Prostate gland (tissue), 2 donors: ENCODE results near the gene MAP3K7CL. TPM values are rescaled to one million over a fixed set of nuclear protein-coding genes. Genes with fewer than 3 reads are reported as not detected.

ENCODE experiments used
- DNase-seq: peaks from one replicate; pipeline ENCODE4 v3.0.0-alpha.2; 2019; ENCODE audit warnings: low spot score
- H3K27ac ChIP-seq, 2 donors: fragments of 200-600 bp; sonication (generic); 2 replicates each; pipeline ENCODE4 v1.5.1; 2017 to 2019
- H3K27me3 ChIP-seq: fragments of 200-600 bp; sonication (generic); replicated peaks from 2 replicates; pipeline ENCODE4 v1.5.1; 2019; ENCODE audit not compliant: insufficient read depth
- H3K36me3 ChIP-seq, 2 donors: fragments of 200-600 bp; sonication (generic); 1 replicate in 1 of 2; 2 replicates in 1 of 2; pipeline versions ENCODE4 v1.5.1 to v1.8.1; 2017 to 2019
- H3K4me1 ChIP-seq: fragments of 200-600 bp; sonication (generic); replicated peaks from 2 replicates; pipeline ENCODE4 v1.5.1; 2019
- H3K4me3 ChIP-seq, 2 donors: fragments of 200-600 bp; sonication (generic); 2 replicates each; pipeline ENCODE4 v1.5.1; 2017 to 2019
- H3K9me3 ChIP-seq: fragments of 200-600 bp; sonication (generic); 2 replicates; pipeline ENCODE4 v1.5.1; 2017
- CTCF ChIP-seq, 4 experiments: fragments of 200-600 bp in 2 of 4; fragments of 450-650 bp in 2 of 4; sonication (generic) in 2 of 4; IDR thresholded peaks; 1 replicate in 3 of 4; 2 replicates in 1 of 4; pipeline ENCODE4 v1.5.1; 2016 to 2019; ENCODE audit warnings: antibody characterized with exemption in 4 of 4, mild to moderate bottlenecking in 2 of 4, moderate library complexity in 2 of 4
- POLR2A ChIP-seq: fragments of 450-650 bp; IDR thresholded peaks from one replicate; pipeline ENCODE4 v1.6.1; 2016; ENCODE audit warnings: antibody characterized with exemption, mild to moderate bottlenecking
- POLR2AphosphoS5 ChIP-seq: sonication (generic); formaldehyde crosslinking; IDR thresholded peaks from one replicate; pipeline ENCODE4 v1.6.1; 2017; ENCODE audit warnings: antibody characterized with exemption
- WGBS: methylation state at CpG from one replicate; pipeline ENCODE4 v1.1.5; 2018; 5-methylcytosine and 5-hydroxymethylcytosine counted together
- intact Hi-C: fragments of 100-400 bp; cut with DNase I; formaldehyde crosslinking; loops from one replicate; pipeline ENCODE4 v1.14.2; 2022
- total RNA-seq, 2 donors: library from RNA; depleted of rRNA; stranded (reverse); fragments of >200 nt; gene quantifications; one replicate each; pipeline ENCODE4 v1.1.0, GENCODE V29; 2016

Gene MAP3K7CL
- total RNA-seq, 2 donors from 2014 or later, result 8.7 to 13.2 TPM

- intact Hi-C loops, result no loop called here
- no peaks in the 10 kb centered on the region for H3K36me3 ChIP-seq
- no peak overlapping the region for H3K27ac ChIP-seq
- no peaks in the 10 kb centered on the region for H3K9me3 ChIP-seq
- no peak overlapping the region for H3K4me3 ChIP-seq
- TF ChIP-seq POLR2A, result no peak
- no peak for TF ChIP-seq POLR2AphosphoS5
- WGBS, result 84% methylated on average over 3 of the region's 3 CpGs
- H3K27me3 ChIP-seq, result no peaks in the 10 kb centered on the region
- DNase-seq, result no peak
- H3K4me1 ChIP-seq, result no peaks in the 10 kb centered on the region
These were observed 4.5 kb upstream of the MAP3K7CL start for GRCh38 chr21:29125979-29126378.

- Histone ChIP-seq H3K36me3 (no peaks in the 10 kb centered on the region), H3K27me3 (no peaks in the 10 kb centered on the region), H3K4me3 (no peak overlapping the region), H3K4me1 (no peaks in the 10 kb centered on the region), H3K9me3 (no peaks in the 10 kb centered on the region), H3K27ac (no peak overlapping the region)
- WGBS, result 91% methylated on average over 7 of the region's 7 CpGs
- intact Hi-C loops, result no loop called here
- TF ChIP-seq CTCF (IDR thresholded peaks at IDR 0.05) (no peak), POLR2A (no peak), POLR2AphosphoS5 (no peak)
- no peak for DNase-seq
These were observed 2.8 kb downstream of the MAP3K7CL start for GRCh38 chr21:29133241-29133640.

GRCh38 chr21:29133796-29134195, 3.4 kb downstream of the MAP3K7CL start:
- intact Hi-C loops, result no loop called here
- Histone ChIP-seq H3K27me3 (no peaks in the 10 kb centered on the region), H3K27ac (no peak overlapping the region), H3K9me3 (no peaks in the 10 kb centered on the region), H3K4me3 (no peak overlapping the region), H3K4me1 (no peaks in the 10 kb centered on the region), H3K36me3 (no peaks in the 10 kb centered on the region)
- WGBS, result 91% methylated on average over 5 of the region's 5 CpGs
- no peak for DNase-seq
- TF ChIP-seq CTCF (IDR thresholded peaks at IDR 0.05) (no peak), POLR2AphosphoS5 (no peak), POLR2A (no peak)

- Histone ChIP-seq H3K4me1 (no peaks in the 10 kb centered on the region), H3K27ac (no peak overlapping the region), H3K9me3 (no peaks in the 10 kb centered on the region), H3K36me3 (no peaks in the 10 kb centered on the region), H3K4me3 (no peak overlapping the region), H3K27me3 (no peaks in the 10 kb centered on the region)
- TF ChIP-seq POLR2AphosphoS5, result no peak
- no peak for DNase-seq
- intact Hi-C loops, result no loop called here
These were observed 5.0 kb downstream of the MAP3K7CL start for GRCh38 chr21:29135481-29135880.

GRCh38 chr21:29136033-29136432, 5.6 kb downstream of the MAP3K7CL start:
- no peak overlapping the region for H3K27ac ChIP-seq
- DNase-seq, result no peak
- H3K36me3 ChIP-seq, result no peaks in the 10 kb centered on the region
- no peak overlapping the region for H3K4me3 ChIP-seq
- H3K4me1 ChIP-seq, result no peaks in the 10 kb centered on the region
- intact Hi-C loops, result no loop called here
- no peaks in the 10 kb centered on the region for H3K27me3 ChIP-seq
- TF ChIP-seq CTCF (IDR thresholded peaks at IDR 0.05), result no peak
- TF ChIP-seq POLR2AphosphoS5, result no peak
- TF ChIP-seq POLR2A, result no peak
- WGBS, result 86% methylated on average over 1 of the region's 1 CpG
- no peaks in the 10 kb centered on the region for H3K9me3 ChIP-seq

GRCh38 chr21:29144736-29145353, 14.4 kb downstream of the MAP3K7CL start:
- intact Hi-C loops, result loop anchor here (5.0 kb wide), 1 partner anchor 38 kb away; no protein-coding TSS in a partner anchor
- WGBS, result 24% methylated on average over 2 of the region's 2 CpGs
- Histone ChIP-seq H3K36me3 (no peaks in the 10 kb centered on the region), H3K4me3 (no peak overlapping the region), H3K9me3 (no peaks in the 10 kb centered on the region), H3K4me1 (peaks cover 11% of the 10 kb centered on the region), H3K27ac (peak overlapping the region; percentile 48 to 76), H3K27me3 (no peaks in the 10 kb centered on the region)
- no peak for TF ChIP-seq POLR2AphosphoS5
- no peak for TF ChIP-seq POLR2A
- TF ChIP-seq CTCF (IDR thresholded peaks at IDR 0.05), result no peak
- no peak for DNase-seq
